T-helper 2 cell (primary cell): ENCODE results near the gene AP4M1.

Source experiments
- DNase-seq, 5 experiments: peaks; one replicate each; pipeline versions ENCODE4 v3.0.0 to v3.0.0-alpha.2; 2012 to 2022
- total RNA-seq, 2 donors: gene quantifications; one replicate each; lab custom pipeline; 2026; lab: John Stamatoyannopoulos, UW

AP4M1 gene, protein sequence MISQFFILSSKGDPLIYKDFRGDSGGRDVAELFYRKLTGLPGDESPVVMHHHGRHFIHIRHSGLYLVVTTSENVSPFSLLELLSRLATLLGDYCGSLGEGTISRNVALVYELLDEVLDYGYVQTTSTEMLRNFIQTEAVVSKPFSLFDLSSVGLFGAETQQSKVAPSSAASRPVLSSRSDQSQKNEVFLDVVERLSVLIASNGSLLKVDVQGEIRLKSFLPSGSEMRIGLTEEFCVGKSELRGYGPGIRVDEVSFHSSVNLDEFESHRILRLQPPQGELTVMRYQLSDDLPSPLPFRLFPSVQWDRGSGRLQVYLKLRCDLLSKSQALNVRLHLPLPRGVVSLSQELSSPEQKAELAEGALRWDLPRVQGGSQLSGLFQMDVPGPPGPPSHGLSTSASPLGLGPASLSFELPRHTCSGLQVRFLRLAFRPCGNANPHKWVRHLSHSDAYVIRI
- 9.4 to 10.2 reads per million in 2 donors for total RNA-seq

DNA sequence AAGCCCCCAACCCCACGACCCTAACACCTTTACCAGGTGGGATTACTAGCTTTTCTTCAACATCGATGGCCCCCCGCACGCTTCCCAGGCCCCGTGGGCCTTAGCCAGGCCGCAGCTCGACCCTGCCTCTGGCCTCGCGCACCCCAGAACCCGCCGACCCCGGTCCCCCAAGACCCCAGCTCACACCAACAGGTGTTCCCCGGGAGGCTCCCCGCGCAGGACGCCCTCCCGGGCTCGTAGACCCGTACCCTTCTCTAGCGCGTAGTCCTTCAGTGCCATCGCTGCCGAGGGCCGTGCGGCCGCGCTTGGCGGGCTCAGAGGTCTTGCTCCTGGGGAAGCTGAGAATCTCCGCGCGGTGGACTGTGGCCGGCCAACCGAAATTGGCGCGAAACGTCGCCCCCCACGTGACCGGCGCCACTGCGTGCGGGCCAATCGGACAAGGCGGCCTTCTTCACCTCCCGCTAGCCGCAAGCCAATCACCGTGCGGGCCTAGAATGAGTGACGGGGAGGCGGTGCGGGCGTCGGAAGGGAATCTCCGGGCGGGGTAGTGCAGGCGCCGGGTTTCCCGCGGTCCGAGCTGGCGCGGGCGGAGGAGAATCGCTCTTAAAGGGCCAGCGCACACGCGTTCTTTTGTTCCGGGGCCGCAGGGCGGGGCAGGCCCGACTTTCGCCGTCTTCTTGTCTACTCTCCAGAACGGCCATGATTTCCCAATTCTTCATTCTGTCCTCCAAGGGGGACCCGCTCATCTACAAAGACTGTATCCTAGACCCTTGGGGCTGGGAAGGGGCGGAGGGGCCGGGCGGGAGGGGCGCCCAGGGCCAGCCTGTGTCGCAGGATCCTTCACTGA is at the start of gene AP4M1, which contains the start of gene MCM7:
Gene AP4M1, plus strand, starts transcription at position 628 of the 847 bp plus-strand sequence. Its CDS starts 72 bp downstream, at position 700.
Gene MCM7, minus strand, starts transcription at position 382 of the 847 bp plus-strand sequence. Its CDS starts 103 bp downstream, at position 279.
- peak; percentile 90 to 99 (median 94) for DNase-seq

- peak in 2 of 5 experiments; percentile 12 to 46 for DNase-seq
These were observed 48.2 kb upstream of the AP4M1 start for GRCh38 chr7:100053215-100053614.

GRCh38 chr7:100057006-100057405 is 44.4 kb upstream of the AP4M1 start:
- no peak for DNase-seq

DNA sequence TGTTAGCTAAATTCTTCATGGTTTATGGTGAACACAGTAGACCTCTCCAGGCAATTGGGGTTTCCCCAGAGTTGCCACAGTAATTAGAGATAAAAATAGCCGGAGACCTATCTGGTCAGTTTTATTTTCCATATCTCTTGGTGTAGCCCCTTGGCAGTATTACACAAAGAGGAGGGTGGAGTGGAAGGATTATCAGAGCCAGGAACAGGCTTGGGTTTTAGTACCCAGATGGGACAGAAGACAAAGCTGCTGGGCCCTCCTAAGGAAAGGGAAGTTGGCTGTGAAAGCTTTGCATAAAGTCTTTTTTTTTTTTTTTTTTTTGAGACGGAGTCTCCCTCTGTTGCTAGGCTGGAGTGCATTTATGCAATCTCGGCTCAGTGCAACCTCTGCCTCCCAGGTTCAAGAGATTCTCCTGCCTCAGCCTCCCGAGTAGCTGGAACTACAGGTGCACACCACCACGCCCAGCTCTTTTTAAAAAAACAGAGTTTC is 42.1 kb upstream of the AP4M1 start:
- no peak for DNase-seq

DNA sequence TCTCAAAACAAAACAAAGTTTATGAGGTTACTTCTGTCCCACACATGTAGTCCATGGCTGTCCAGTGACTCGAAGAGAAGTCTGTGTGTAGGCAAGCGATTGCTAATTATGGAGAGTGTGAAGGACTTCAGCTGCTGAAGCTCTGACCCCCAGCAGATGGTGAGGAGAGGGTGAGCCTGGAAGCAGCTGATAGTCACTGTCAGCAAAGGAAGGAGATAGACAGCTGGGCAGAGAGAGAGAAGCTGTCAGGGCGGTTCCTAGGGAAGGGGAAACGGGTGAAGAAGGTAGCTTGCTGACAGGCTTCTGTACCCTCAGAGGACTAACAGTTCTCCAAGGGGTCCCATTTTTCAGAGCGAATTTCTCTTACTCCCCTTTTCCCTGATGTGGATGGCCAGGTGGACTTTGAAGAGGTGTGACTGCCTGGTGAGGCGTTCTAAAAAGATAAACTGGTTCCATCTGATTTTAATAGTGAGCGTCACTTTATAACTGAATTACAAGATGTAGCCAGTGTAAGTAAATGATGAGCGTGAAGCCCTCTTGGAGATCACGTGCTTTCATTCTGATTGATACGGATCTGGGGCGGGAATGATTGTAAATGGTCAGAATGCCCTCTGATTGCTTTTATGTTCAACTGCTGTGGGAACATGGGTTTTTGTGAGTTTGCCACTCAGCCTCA is 39.8 kb upstream of the AP4M1 start:
- no peak for DNase-seq

GRCh38 chr7:100063376-100063775 is 38.1 kb upstream of the AP4M1 start:
- no peak for DNase-seq

- DNase-seq: no peak
These were observed 37.3 kb upstream of the AP4M1 start for GRCh38 chr7:100064162-100064561.

GRCh38 chr7:100065452-100066186 is 35.8 kb upstream of the AP4M1 start:
- no peak for DNase-seq

DNA sequence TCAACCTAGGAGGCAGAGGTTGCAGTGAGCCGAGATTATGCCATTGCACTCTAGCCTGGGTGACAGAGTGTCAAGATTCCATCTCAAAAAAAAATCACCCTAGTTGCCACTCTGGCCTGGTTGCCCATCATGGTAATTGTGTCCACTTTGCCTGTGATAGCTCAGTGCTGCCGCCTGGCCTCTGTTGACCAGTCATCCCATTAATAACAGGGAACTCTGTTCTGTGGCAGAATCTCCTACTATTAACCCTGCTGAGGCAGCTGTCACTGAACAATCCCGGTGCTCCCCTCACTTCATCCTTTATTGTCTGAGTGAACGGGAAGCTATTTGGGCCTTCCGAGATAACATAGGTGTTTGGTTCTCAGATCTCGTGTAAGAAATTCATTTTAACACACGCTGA is 34.5 kb upstream of the AP4M1 start:
- DNase-seq: no peak

GRCh38 chr7:100069991-100070390 is 31.5 kb upstream of the AP4M1 start:
- DNase-seq: no peak

- no peak for DNase-seq
These were observed 30.3 kb upstream of the AP4M1 start for GRCh38 chr7:100071018-100071723.

GRCh38 chr7:100072462-100072861 is 29.0 kb upstream of the AP4M1 start:
- DNase-seq: no peak

DNA sequence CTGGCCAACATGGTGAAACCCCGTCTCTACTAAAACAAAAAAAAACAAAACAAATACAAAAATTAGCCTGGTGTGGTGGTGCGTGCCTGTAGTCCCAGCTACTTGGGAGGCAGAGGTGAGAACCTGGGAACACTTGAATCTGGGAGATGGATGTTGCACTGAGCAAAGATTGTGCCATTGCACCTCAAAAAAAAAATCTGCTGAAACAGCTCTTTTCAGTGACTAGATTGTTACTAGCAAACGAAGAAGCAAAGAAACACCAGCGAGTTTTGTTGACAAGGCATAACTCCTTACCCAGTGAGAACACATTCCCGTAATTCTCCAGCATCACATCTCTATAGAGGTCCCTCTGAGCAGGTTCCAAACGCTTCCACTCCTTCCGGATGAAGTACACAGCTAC is 26.6 kb upstream of the AP4M1 start:
- no peak for DNase-seq

DNA sequence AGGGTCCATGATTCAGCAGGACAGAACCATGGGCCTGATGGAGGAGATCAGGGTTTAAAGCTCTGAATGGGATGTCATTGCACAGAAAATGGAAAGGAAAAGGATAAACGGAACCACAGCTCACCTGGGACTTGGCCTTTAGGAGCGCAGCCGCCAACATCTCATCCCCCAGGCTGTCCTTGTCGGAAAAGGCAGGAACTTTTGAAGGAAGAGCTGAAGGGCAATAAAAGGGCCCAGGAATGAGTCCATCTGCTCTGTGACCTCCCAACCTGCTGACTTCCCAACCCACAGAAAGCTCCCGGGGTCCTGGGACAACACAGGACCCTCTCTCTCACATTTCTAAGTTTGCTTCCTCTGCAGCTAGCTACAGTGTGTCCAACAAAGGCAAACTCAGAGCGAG is 26.0 kb upstream of the AP4M1 start:
- DNase-seq: no peak

DNA sequence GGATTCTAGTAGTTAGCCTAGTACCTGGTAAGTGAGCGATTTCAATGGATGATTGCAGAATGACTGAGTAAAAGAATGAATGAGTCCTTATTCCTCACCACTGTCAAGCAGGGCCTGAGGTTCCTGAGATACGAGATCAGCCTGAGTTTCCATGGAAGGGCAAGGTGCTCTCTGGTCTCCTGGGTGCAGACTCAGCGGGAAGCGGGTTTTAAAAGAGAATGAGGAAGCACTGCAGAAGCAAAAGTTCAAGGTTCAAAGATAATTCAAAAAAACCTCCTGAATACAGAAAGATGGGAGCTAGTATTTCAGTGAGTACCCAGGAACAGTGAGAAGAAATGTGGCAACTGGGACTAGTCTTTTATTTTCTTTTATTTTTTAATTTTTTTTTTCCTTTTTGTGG is 24.2 kb upstream of the AP4M1 start:
- no peak for DNase-seq

GRCh38 chr7:100079024-100079560 is 22.4 kb upstream of the AP4M1 start:
- no peak for DNase-seq

DNA sequence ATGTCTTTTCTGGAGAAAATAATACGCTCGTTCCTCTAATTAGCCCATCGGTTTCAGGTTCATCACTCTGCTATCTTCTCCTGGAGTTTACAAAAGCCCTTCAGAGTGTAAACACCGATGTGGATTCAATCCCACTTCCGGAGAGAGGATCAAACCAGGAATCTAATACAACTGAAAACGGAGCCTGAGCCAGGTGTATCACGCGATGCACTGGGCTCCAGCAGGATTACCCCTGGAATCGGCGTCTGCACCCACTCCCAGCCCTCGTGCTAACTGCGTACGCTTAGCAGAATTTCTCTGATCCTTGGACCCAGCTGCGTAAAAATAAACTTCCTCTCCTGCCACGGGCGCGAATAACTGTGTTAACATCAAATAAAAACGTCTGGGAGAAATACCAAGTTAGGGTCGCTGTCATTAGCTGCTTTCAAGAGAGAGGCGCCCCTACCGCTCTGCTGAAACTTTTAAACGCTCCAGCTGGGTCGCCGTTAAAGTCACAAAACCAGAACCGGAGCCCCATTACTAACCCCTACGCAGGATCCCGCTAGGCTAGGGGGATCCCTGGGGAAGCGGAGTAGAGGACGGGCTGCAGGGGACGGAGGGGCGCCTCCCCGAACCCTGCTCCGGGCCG is 20.4 kb upstream of the AP4M1 start:
- no peak for DNase-seq

GRCh38 chr7:100081535-100082102 is 19.8 kb upstream of the AP4M1 start, which contains the start of gene ZNF3:
Gene ZNF3 (minus strand): TSS chr7:100081723. CDS start chr7:100077357, 4,366 bp downstream.
- DNase-seq: peak; percentile 88 to 99 (median 95)

- no peak for DNase-seq
These were observed 18.5 kb upstream of the AP4M1 start for GRCh38 chr7:100082978-100083377.

- DNase-seq: no peak
These were observed 15.9 kb upstream of the AP4M1 start for GRCh38 chr7:100085515-100085914.
